Astrocyte of the cerebellum (primary cell): Measurements from ENCODE around the gene TMEM266.

Experiments used
- DNase-seq: peaks from one replicate; pipeline ENCODE4 v3.0.0-alpha.2; 2011; ENCODE audit warnings: low read depth
- H3K4me3 ChIP-seq: 2 replicates; pipeline ENCODE4 v1.5.1; 2011; ENCODE audit warnings: mild to moderate bottlenecking, low read depth, low read length, moderate library complexity
- in situ Hi-C: cut with HindIII; loops from 2 replicates; pipeline ENCODE4 v1.10.0; 2017; ENCODE audit warnings: low sequenced_read_pairs
- TF ChIP-seq, protein P1 (sequence below): IDR thresholded peaks from 2 replicates; pipeline ENCODE4 v1.5.1; 2012; ENCODE audit warnings: low read length, low read depth, moderate library complexity, mild to moderate bottlenecking; ENCODE audit errors: missing control alignments

Gene TMEM266

GRCh38 chr15:76217029-76217881, 157.5 kb downstream of the TMEM266 start:
- DNase-seq, result peak; percentile 87
- no peak overlapping the region for H3K4me3 ChIP-seq
- TF ChIP-seq, protein P1, sequence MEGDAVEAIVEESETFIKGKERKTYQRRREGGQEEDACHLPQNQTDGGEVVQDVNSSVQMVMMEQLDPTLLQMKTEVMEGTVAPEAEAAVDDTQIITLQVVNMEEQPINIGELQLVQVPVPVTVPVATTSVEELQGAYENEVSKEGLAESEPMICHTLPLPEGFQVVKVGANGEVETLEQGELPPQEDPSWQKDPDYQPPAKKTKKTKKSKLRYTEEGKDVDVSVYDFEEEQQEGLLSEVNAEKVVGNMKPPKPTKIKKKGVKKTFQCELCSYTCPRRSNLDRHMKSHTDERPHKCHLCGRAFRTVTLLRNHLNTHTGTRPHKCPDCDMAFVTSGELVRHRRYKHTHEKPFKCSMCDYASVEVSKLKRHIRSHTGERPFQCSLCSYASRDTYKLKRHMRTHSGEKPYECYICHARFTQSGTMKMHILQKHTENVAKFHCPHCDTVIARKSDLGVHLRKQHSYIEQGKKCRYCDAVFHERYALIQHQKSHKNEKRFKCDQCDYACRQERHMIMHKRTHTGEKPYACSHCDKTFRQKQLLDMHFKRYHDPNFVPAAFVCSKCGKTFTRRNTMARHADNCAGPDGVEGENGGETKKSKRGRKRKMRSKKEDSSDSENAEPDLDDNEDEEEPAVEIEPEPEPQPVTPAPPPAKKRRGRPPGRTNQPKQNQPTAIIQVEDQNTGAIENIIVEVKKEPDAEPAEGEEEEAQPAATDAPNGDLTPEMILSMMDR, result no peak
- in situ Hi-C loops, result loop anchor here (25.0 kb wide), 1 partner anchor 620 kb away; no protein-coding TSS in a partner anchor

- H3K4me3 ChIP-seq, result no peak overlapping the region
- DNase-seq, result no peak
- TF ChIP-seq, protein P1, result no peak
- in situ Hi-C loops, result loop anchor here (25.0 kb wide), 1 partner anchor 619 kb away; no protein-coding TSS in a partner anchor
These were observed 158.1 kb downstream of the TMEM266 start for GRCh38 chr15:76217882-76218217.

DNA sequence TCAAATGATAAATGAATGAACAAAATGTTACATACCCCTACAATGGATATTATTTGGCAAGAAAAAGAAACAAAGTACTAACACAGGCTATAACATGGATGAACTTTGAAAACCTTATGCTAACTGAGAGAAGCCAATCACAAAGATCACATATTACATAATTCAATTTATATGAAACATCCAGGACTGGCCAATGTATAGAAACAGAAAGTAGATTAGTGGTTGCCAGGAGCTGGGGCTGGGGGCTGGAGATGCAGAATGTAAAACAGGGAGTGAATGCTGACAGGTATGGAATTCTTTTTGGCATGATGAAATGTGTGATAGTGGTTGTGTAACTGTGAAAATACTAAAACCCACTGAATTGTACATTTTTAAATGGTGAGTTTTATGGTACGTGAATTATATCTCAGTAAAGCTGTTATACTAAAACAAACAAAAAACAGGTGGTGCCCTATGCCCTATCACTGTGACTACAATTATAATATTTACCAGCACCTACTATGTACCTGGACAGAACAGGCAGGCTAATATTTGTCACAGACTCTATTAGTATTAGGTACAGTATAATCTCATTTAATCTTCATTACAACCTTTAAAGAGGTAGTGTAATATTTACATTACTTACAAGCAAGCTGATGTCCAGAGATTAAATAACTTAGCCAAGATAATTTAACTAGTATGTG, 161.4 kb downstream of the TMEM266 start:
- in situ Hi-C loops, result loop anchor here (25.0 kb wide), 1 partner anchor 616 kb away; no protein-coding TSS in a partner anchor
- TF ChIP-seq, protein P1, result no peak
- no peak overlapping the region for H3K4me3 ChIP-seq
- DNase-seq, result no peak

- TF ChIP-seq, protein P1, result no peak
- no peak overlapping the region for H3K4me3 ChIP-seq
- DNase-seq, result no peak
- in situ Hi-C loops, result loop anchor here (25.0 kb wide), 1 partner anchor 615 kb away; no protein-coding TSS in a partner anchor
These were observed 162.4 kb downstream of the TMEM266 start for GRCh38 chr15:76222159-76222558.

GRCh38 chr15:76223521-76223920, 163.7 kb downstream of the TMEM266 start:
- in situ Hi-C loops, result loop anchor here (25.0 kb wide), 1 partner anchor 614 kb away; no protein-coding TSS in a partner anchor
- DNase-seq, result no peak
- TF ChIP-seq, protein P1, result no peak

DNA sequence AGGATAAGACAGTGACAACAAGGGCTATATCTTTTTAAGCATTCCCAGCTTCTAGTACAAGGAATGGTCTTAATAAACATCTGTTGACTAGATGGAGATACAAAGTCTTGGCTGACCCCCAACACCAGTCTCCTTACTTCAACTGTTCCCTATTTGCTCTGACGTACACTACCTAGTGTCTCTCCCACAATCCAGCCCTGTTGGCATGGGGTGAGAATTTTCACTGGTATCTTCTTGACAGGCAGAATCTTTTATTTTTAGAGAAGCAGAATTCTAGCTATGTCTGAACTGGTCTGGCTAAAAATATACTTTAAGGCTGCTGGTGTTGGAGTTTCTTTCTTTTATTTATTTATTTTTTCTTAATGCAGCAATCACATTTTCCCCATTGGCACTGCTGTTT, 169.5 kb downstream of the TMEM266 start:
- TF ChIP-seq, protein P1, result no peak
- no peak overlapping the region for H3K4me3 ChIP-seq
- in situ Hi-C loops, result no loop called here
- no peak for DNase-seq

More at GRCh38 chr15:76223521-76223920, 163.7 kb downstream of the TMEM266 start:
- H3K4me3 ChIP-seq, result no peak overlapping the region
